Testis (tissue), 2 donors: ENCODE measurements around the gene PPP1R9A.

Experiments used
- CTCF ChIP-seq, 3 experiments: fragments of 450-650 bp in 2 of 3; fragments of 200-600 bp in 1 of 3; sonication (generic) in 1 of 3; IDR thresholded peaks; one replicate each; pipeline ENCODE4 v1.5.1; 2016 to 2019; ENCODE audit warnings: antibody characterized with exemption in 3 of 3, mild to moderate bottlenecking in 2 of 3, moderate library complexity in 1 of 3
- POLR2A ChIP-seq: fragments of 450-650 bp; IDR thresholded peaks from one replicate; pipeline ENCODE4 v1.6.1; 2017; ENCODE audit warnings: antibody characterized with exemption, mild to moderate bottlenecking, moderate library complexity

- TF ChIP-seq POLR2A, result no peak
- TF ChIP-seq CTCF (IDR thresholded peaks at IDR 0.05), result no peak
Observed at GRCh38 chr7:95267754-95268153, 360.4 kb downstream of the PPP1R9A start.
